Measurements from ENCODE around the gene ANKRD13A.
"Not testable (repeated sequence)": the region's sequence is repeated elsewhere in the genome, so short reads cannot be mapped to it uniquely, and the experiment has no call there.

ANKRD13A gene

DNA sequence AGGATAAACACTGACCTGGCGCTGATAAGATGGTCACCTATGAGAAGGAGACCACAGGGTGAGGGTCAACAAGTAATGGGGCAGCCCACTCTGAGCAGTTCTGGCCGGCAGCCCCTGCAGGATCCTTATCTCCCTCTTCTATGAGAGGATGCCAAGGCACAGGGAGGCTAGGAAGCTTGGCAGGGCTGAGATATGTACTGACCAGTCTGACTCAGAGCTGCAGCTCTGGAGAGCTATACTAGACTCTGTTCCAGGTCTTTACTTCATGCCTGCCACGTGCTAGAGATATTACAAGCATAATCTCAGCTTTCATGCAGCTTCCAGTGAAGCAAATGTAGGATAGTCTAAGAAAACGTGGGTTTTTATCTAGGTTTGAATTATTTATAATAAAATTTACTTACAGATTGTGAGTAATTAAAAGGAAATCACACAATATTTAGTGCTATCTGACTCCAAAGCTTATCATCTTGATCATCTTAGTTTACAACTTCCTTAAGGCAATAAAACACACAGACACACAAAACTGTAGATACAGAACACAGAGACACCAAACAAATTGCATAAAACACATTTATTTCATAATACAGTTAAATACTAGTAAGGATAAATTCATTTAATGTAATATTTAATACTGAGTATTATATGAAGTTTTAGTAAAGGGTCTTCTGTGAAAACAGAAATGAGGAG, 35.3 kb upstream of the ANKRD13A start:
- no peak for ATAC-seq (replicated peaks)
- Mint-ChIP-seq H3K4me1 (ENCODE audit: low read depth in 2 of 2) (peaks cover 7 to 24% of the 10 kb centered on the region in 2 donors), H3K27me3 (no peaks in the 10 kb centered on the region), H3K9me3 (no peaks in the 10 kb centered on the region), H3K4me3 (no peak overlapping the region), H3K36me3 (ENCODE audit: insufficient read depth) (peaks cover 72% of the 10 kb centered on the region), H3K27ac (peak overlapping the region in 1 of 2 donors; percentile 35)
- no peak for DNase-seq

GRCh38 chr12:109966546-109966945, 32.7 kb upstream of the ANKRD13A start:
- no peak overlapping the region for H3K4me3 Mint-ChIP-seq
- no peak for ATAC-seq (replicated peaks)
- H3K36me3 Mint-ChIP-seq (ENCODE audit: insufficient read depth): peaks cover 73% of the 10 kb centered on the region
- H3K27ac Mint-ChIP-seq: peak overlapping the region in 1 of 2 donors; percentile 6
- H3K27me3 Mint-ChIP-seq: no peaks in the 10 kb centered on the region
- H3K4me1 Mint-ChIP-seq (ENCODE audit: low read depth in 2 of 2): peaks cover 7 to 24% of the 10 kb centered on the region in 2 donors
- no peak for DNase-seq
- no peaks in the 10 kb centered on the region for H3K9me3 Mint-ChIP-seq

- H3K9me3 Mint-ChIP-seq: no peaks in the 10 kb centered on the region
- H3K4me1 Mint-ChIP-seq (ENCODE audit: low read depth in 2 of 2): peaks cover 7 to 27% of the 10 kb centered on the region in 2 donors
- peak overlapping the region; percentile 85 to 94 for H3K27ac Mint-ChIP-seq
- ATAC-seq (replicated peaks) (peak; percentile 36), DNase-seq (no peak)
- H3K27me3 Mint-ChIP-seq: no peaks in the 10 kb centered on the region
- H3K4me3 Mint-ChIP-seq: peak overlapping the region; percentile 56 to 62
- H3K36me3 Mint-ChIP-seq (ENCODE audit: insufficient read depth): peaks cover 70% of the 10 kb centered on the region
These were observed 31.7 kb upstream of the ANKRD13A start for GRCh38 chr12:109967383-109968031.

DNA sequence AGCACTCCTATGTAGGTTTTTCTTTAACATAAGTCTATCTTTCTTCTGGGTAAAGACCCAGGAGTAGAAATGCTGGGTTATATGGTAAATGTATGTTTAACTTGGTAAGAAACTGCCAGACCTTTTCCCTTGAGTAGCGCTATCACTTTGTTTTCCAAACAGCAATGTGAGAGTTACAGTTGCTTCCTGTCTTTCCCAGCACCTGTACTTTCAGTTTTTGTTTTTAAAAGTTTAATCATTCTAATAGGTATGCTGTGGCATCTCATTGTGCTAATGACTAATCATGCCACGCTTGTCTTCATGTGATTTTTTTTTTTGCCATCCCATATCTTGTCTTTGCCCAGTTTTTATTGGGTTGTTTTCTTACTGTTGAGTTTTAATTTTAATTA, 31.2 kb upstream of the ANKRD13A start:
- Mint-ChIP-seq H3K4me1 (ENCODE audit: low read depth in 2 of 2) (peaks cover 7 to 27% of the 10 kb centered on the region in 2 donors), H3K27ac (peak overlapping the region; percentile 85 to 94), H3K36me3 (ENCODE audit: insufficient read depth) (peaks cover 71% of the 10 kb centered on the region), H3K9me3 (no peaks in the 10 kb centered on the region), H3K27me3 (no peaks in the 10 kb centered on the region), H3K4me3 (peak overlapping the region; percentile 56 to 62)
- ATAC-seq (replicated peaks) (peak; percentile 71), DNase-seq (no peak)

DNA sequence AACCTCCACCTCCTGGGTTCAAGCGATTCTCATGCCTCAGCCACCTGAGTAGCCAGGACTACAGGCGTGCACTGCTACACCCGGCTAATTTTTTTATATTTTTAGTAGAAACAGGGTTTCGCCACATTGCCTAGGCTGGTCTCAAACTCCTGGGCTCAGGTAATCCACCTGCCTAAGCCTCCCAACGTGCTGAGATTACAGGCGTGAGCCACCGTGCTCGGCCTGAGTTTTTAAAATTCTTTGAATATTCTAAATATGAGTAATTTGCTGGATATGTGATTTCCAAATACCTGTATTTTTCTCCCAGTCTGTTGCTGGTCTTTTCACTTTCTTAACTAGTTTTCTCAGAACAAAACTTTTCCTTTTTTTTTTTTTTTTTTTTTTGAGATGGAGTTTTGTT, 30.4 kb upstream of the ANKRD13A start:
- H3K9me3 Mint-ChIP-seq: no peaks in the 10 kb centered on the region
- H3K4me1 Mint-ChIP-seq (ENCODE audit: low read depth in 2 of 2): peaks cover 11 to 26% of the 10 kb centered on the region in 2 donors
- no peak for DNase-seq
- ATAC-seq (replicated peaks): no peak
- H3K27me3 Mint-ChIP-seq: no peaks in the 10 kb centered on the region
- peak overlapping the region in 1 of 2 donors; percentile 8 for H3K4me3 Mint-ChIP-seq
- H3K27ac Mint-ChIP-seq: peak overlapping the region; percentile 17 to 94
- peaks cover 76% of the 10 kb centered on the region for H3K36me3 Mint-ChIP-seq (ENCODE audit: insufficient read depth)

DNA sequence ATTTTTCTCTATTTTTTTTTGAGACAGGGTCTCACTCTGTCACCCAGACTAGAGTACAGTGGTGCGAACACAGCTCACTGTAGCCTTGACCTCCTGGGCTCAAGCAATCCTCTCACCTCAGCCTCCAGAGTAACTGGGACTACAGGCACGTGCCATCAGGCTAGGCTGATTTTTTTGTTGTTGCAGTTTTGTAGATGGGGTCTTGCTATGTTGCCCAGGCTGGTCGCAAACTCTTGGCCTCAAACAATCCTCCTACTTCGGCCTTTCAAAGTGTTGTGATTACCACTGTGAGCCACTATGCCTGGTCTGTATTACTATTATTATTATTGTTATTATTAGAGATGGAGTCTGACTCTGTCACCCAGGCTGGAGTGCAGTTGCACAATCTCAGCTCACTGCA, 26.4 kb upstream of the ANKRD13A start:
- Mint-ChIP-seq H3K27me3 (no peaks in the 10 kb centered on the region), H3K36me3 (ENCODE audit: insufficient read depth) (peaks cover 85% of the 10 kb centered on the region), H3K4me3 (no peak overlapping the region), H3K27ac (peak overlapping the region; percentile 87 to 96), H3K9me3 (no peaks in the 10 kb centered on the region), H3K4me1 (ENCODE audit: low read depth in 2 of 2) (peaks cover 7 to 15% of the 10 kb centered on the region in 2 donors)
- ATAC-seq (replicated peaks) (no peak), DNase-seq (no peak)

- DNase-seq (no peak), ATAC-seq (replicated peaks) (peak; percentile 51)
- no peak overlapping the region for H3K4me3 Mint-ChIP-seq
- H3K9me3 Mint-ChIP-seq: no peaks in the 10 kb centered on the region
- H3K27me3 Mint-ChIP-seq: no peaks in the 10 kb centered on the region
- peaks cover 92% of the 10 kb centered on the region for H3K36me3 Mint-ChIP-seq (ENCODE audit: insufficient read depth)
- peaks cover 9 to 18% of the 10 kb centered on the region in 2 donors for H3K4me1 Mint-ChIP-seq (ENCODE audit: low read depth in 2 of 2)
- H3K27ac Mint-ChIP-seq: peak overlapping the region in 1 of 2 donors; percentile 44
These were observed 17.9 kb upstream of the ANKRD13A start for GRCh38 chr12:109981311-109981710.

- Mint-ChIP-seq H3K27me3 (no peaks in the 10 kb centered on the region), H3K9me3 (no peaks in the 10 kb centered on the region), H3K4me3 (no peak overlapping the region), H3K4me1 (ENCODE audit: low read depth in 2 of 2) (peaks cover 9 to 18% of the 10 kb centered on the region in 2 donors), H3K36me3 (ENCODE audit: insufficient read depth) (peaks cover 92% of the 10 kb centered on the region), H3K27ac (peak overlapping the region in 1 of 2 donors; percentile 44)
- ATAC-seq (replicated peaks): no peak
- DNase-seq: no peak
These were observed 17.0 kb upstream of the ANKRD13A start for GRCh38 chr12:109982210-109982609.

DNA sequence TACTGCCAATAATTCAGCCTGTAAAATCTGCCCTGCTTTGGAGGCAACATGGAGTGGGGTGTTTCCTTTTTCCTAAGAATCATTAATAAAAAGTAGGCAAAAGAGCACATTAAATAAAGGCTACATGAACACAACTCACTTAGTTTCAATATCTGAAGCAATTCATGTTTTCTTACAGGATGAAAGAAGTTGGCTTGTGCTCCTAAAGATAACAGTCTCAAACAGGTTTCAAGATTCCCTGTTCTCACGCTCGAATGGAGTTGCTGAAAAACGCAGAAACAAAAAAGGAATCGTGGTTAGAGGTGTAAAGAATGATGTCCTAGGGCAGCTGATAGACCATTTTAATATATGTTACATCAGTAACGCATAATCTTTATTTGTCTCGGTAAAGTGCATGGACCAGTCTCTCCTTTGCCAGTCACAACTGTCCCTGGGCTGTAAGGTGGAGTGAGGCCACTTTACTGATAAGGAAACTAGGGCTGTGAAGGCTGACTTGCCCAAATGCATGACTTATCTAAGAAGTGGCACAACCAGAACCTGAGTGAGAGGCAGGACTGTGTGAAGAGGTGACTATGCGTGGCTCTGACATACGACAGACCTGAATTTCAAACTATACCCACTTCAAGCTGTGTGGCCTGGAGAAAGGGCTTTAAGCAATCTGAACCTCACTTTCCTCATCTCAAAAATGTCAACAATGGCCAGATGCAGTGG, 15.6 kb upstream of the ANKRD13A start:
- Mint-ChIP-seq H3K4me3 (no peak overlapping the region), H3K27ac (peak overlapping the region in 1 of 2 donors; percentile 44), H3K27me3 (no peaks in the 10 kb centered on the region), H3K36me3 (ENCODE audit: insufficient read depth) (peaks cover 93% of the 10 kb centered on the region), H3K9me3 (no peaks in the 10 kb centered on the region), H3K4me1 (ENCODE audit: low read depth in 2 of 2) (peaks cover 9 to 22% of the 10 kb centered on the region in 2 donors)
- ATAC-seq (replicated peaks): no peak
- no peak for DNase-seq

- H3K27me3 Mint-ChIP-seq; H3K9me3 Mint-ChIP-seq; ATAC-seq (replicated peaks); DNase-seq; H3K4me3 Mint-ChIP-seq: not testable (repeated sequence)
- peak overlapping the region; percentile 55 to 73 for H3K27ac Mint-ChIP-seq
- peaks cover 9 to 41% of the 10 kb centered on the region in 2 donors for H3K4me1 Mint-ChIP-seq (ENCODE audit: low read depth in 2 of 2)
- H3K36me3 Mint-ChIP-seq (ENCODE audit: insufficient read depth): peaks cover 90% of the 10 kb centered on the region
These were observed 13.0 kb upstream of the ANKRD13A start for GRCh38 chr12:109986236-109986635.

GRCh38 chr12:109987615-109988014, 11.6 kb upstream of the ANKRD13A start:
- Mint-ChIP-seq H3K4me3 (no peak overlapping the region), H3K4me1 (ENCODE audit: low read depth in 2 of 2) (peaks cover 6 to 37% of the 10 kb centered on the region in 2 donors), H3K27ac (peak overlapping the region in 1 of 2 donors; percentile 28), H3K36me3 (ENCODE audit: insufficient read depth) (peaks cover 82% of the 10 kb centered on the region), H3K27me3 (no peaks in the 10 kb centered on the region), H3K9me3 (no peaks in the 10 kb centered on the region)
- no peak for DNase-seq
- no peak for ATAC-seq (replicated peaks)

- ATAC-seq (replicated peaks) (no peak), DNase-seq (no peak)
- H3K27ac Mint-ChIP-seq: peak overlapping the region in 1 of 2 donors; percentile 28
- no peak overlapping the region for H3K4me3 Mint-ChIP-seq
- no peaks in the 10 kb centered on the region for H3K9me3 Mint-ChIP-seq
- peaks cover 76% of the 10 kb centered on the region for H3K36me3 Mint-ChIP-seq (ENCODE audit: insufficient read depth)
- no peaks in the 10 kb centered on the region for H3K27me3 Mint-ChIP-seq
- H3K4me1 Mint-ChIP-seq (ENCODE audit: low read depth in 2 of 2): peaks cover 6 to 41% of the 10 kb centered on the region in 2 donors
These were observed 11.0 kb upstream of the ANKRD13A start for GRCh38 chr12:109988274-109988673.

DNA sequence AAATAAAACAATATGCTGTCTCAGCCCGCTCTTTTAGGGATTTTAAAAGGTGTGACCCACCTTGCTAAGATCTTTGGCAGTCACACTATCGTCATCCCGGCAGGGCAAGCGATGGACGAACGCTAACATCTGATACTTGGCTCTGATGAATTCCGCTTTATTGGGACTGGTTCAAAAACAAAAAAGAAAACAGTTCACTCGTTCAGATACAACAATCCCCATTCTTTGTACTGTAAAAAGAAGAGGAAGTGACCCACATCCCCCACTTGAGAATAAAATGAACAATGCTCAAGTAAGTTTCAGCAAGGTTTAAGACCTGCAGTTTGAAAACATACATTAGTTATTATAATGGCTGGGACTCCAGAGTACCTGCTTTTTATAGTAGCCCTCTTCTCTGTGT, 10.3 kb upstream of the ANKRD13A start:
- Mint-ChIP-seq H3K4me1 (ENCODE audit: low read depth in 2 of 2) (peaks cover 7 to 39% of the 10 kb centered on the region in 2 donors), H3K4me3 (no peak overlapping the region), H3K27me3 (no peaks in the 10 kb centered on the region), H3K9me3 (no peaks in the 10 kb centered on the region), H3K27ac (peak overlapping the region; percentile 10 to 62), H3K36me3 (ENCODE audit: insufficient read depth) (peaks cover 73% of the 10 kb centered on the region)
- DNase-seq (no peak), ATAC-seq (replicated peaks) (no peak)

Measured in effector memory CD8-positive, alpha-beta T cell (primary cell).